K562 (cell line): ENCODE measurements around the gene MARCO. TPM values are rescaled to one million over a fixed set of nuclear protein-coding genes. Genes with fewer than 3 reads are reported as not detected.
A peak's percentile ranks its signal among the peaks of the same experiment; 100 is the strongest.

Source experiments
- ATAC-seq: fragments of 200-7000 bp; cut with Tn5 transposase; 3 replicates; pipeline ENCODE4 v1.9.1; 2020; ENCODE audit warnings: moderate library complexity
- BruUV-seq: library from RNA; stranded (reverse); fragments of 400-500 nt; replicated peaks from 2 replicates; lab custom pipeline; 2021; lab: Mats Ljungman, UMichigan
- CTCF ChIA-PET: fragments of 300-600 bp; formaldehyde crosslinking; extraction: SDS; loops from one replicate; lab custom pipeline; 2021; ENCODE audit warnings: low intra/inter-chr PET ratio; lab: Yijun Ruan, JAX
- POLR2A ChIA-PET: fragments of 300-600, 350-650 bp; sonication (Branson Sonifier 250); formaldehyde crosslinking; extraction: SDS; loops from one replicate; lab custom pipeline; 2021; ENCODE audit warnings: antibody characterized with exemption, inconsistent platforms; lab: Yijun Ruan, JAX
- DNase-seq, 4 experiments: peaks; one replicate each; pipeline versions ENCODE4 v3.0.0 to v3.0.0-alpha.2; 2011 to 2018; ENCODE audit warnings: low spot score in 3 of 4, mixed read lengths in 3 of 4; ENCODE audit errors: extremely low read depth in 1 of 4
- FAIRE-seq: peaks from 2 replicates; lab custom pipeline; 2011; peaks lifted over from hg19 to GRCh38; lab: Jason Lieb, UNC
- H2AFZ ChIP-seq: 2 replicates; pipeline ENCODE4 v1.6.0; 2011; ENCODE audit warnings: low read depth, low read length, control low read depth, inconsistent platforms
- H3K27ac ChIP-seq: fragments of 200-600 bp; 3 replicates; pipeline ENCODE4 v1.8.0; 2011; ENCODE audit warnings: low read depth, mild to moderate bottlenecking, control low read depth, inconsistent platforms, low read length, moderate library complexity, mixed read lengths; ENCODE audit errors: extremely low read depth
- H3K27me3 ChIP-seq, 2 experiments: fragments of 300-600 bp in 1 of 2; 2 replicates in 1 of 2; 3 replicates in 1 of 2; pipeline versions ENCODE4 v1.6.0 to v1.8.0; 2011; ENCODE audit warnings: inconsistent platforms in 2 of 2, low read length in 2 of 2, mild to moderate bottlenecking in 1 of 2, mixed read lengths in 1 of 2, moderate library complexity in 1 of 2; ENCODE audit not compliant: control insufficient read depth in 2 of 2, insufficient read depth in 2 of 2
- H3K36me3 ChIP-seq: fragments of 300-600 bp; 3 replicates; pipeline ENCODE4 v1.8.0; 2011; ENCODE audit warnings: mild to moderate bottlenecking, low read length, inconsistent platforms; ENCODE audit not compliant: control insufficient read depth, insufficient read depth
- H3K4me1 ChIP-seq, 2 experiments: fragments of 200-600 bp in 1 of 2; replicated peaks in 1 of 2; 2 replicates in 1 of 2; 3 replicates in 1 of 2; pipeline versions ENCODE4 v1.5.1 to v1.8.0; 2011; ENCODE audit warnings: inconsistent platforms in 2 of 2, low read length in 2 of 2, mild to moderate bottlenecking in 1 of 2, mixed read lengths in 1 of 2, moderate library complexity in 1 of 2; ENCODE audit not compliant: control insufficient read depth in 2 of 2, insufficient read depth in 2 of 2
- H3K4me2 ChIP-seq: 2 replicates; pipeline ENCODE4 v1.6.1; 2011; ENCODE audit warnings: low read length, control low read depth, inconsistent platforms, mixed read lengths; ENCODE audit not compliant: insufficient read depth
- H3K4me3 ChIP-seq: fragments of 200-600 bp; sonication (generic), shearing (Covaris generic); 2 replicates; pipeline ENCODE4 v1.5.1; 2016; ENCODE audit warnings: control low read depth, inconsistent platforms
- H3K79me2 ChIP-seq: fragments of 200-600 bp; 3 replicates; pipeline ENCODE4 v1.8.0; 2011; ENCODE audit warnings: low read length, inconsistent platforms; ENCODE audit not compliant: control insufficient read depth, insufficient read depth
- H3K9ac ChIP-seq, 2 experiments: 2 replicates each; pipeline versions ENCODE4 v1.6.0 to v1.6.1; 2011; ENCODE audit warnings: low read depth in 2 of 2, low read length in 2 of 2, control low read depth in 1 of 2, inconsistent platforms in 1 of 2, mild to moderate bottlenecking in 1 of 2, mixed read lengths in 1 of 2; ENCODE audit not compliant: insufficient read depth in 1 of 2
- H3K9me1 ChIP-seq: one replicate; pipeline ENCODE4 v1.6.0; 2011; ENCODE audit warnings: inconsistent platforms, mild to moderate bottlenecking, low read length, moderate library complexity; ENCODE audit not compliant: control insufficient read depth, insufficient read depth
- H3K9me3 ChIP-seq: replicated peaks from 2 replicates; pipeline ENCODE4 v1.5.1; 2011; ENCODE audit warnings: low read depth, low read length, inconsistent platforms; ENCODE audit not compliant: control insufficient read depth, insufficient read depth
- H4K20me1 ChIP-seq: replicated peaks from 2 replicates; pipeline ENCODE4 v1.6.1; 2011; ENCODE audit warnings: low read length, inconsistent platforms, mixed read lengths; ENCODE audit not compliant: control insufficient read depth, insufficient read depth
- CC2D1A ChIP-seq: fragments of 450-650 bp; IDR thresholded peaks from 2 replicates; pipeline ENCODE4 v1.6.1; 2017; ENCODE audit warnings: mild to moderate bottlenecking
- CEBPB ChIP-seq: fragments of 450-650 bp; IDR thresholded peaks from 2 replicates; pipeline ENCODE4 v1.6.1; 2016; ENCODE audit warnings: missing genetic modification characterization, missing compliant biosample characterization
- IFI16 ChIP-seq: fragments of 250-450 bp; sonication (Bioruptor Pico); IDR thresholded peaks from 2 replicates; pipeline ENCODE4 v2.1.2; 2022; ENCODE audit warnings: mild to moderate bottlenecking, inconsistent platforms
- LEF1 ChIP-seq: fragments of 450-650 bp; IDR thresholded peaks from 2 replicates; pipeline ENCODE4 v1.6.1; 2016; ENCODE audit warnings: mild to moderate bottlenecking
- ZBTB26 ChIP-seq: fragments of 450-650 bp; formaldehyde crosslinking; IDR thresholded peaks from 2 replicates; pipeline ENCODE4 v1.4.0; 2022; ENCODE audit warnings: missing genetic modification characterization
- ZBTB7A ChIP-seq: IDR thresholded peaks from 2 replicates; pipeline ENCODE4 v1.6.1; 2011; ENCODE audit warnings: low read depth, mild to moderate bottlenecking, low read length, moderate library complexity, borderline replicate concordance; ENCODE audit not compliant: control insufficient read depth
- ZNF175 ChIP-seq: fragments of 200-800 bp; sonication (Bioruptor generic); IDR thresholded peaks from 2 replicates; pipeline ENCODE4 v1.6.1; 2016; ENCODE audit warnings: low read depth, mild to moderate bottlenecking, missing genetic modification characterization, missing compliant biosample characterization
- ZNF79 ChIP-seq: fragments of 250-450 bp; sonication (Bioruptor Pico); IDR thresholded peaks from 2 replicates; pipeline ENCODE4 v1.4.0; 2020; ENCODE audit warnings: low read depth, mild to moderate bottlenecking, moderate library complexity
- WGBS: fragments of 100-300 bp; shearing (Covaris generic); methylation state at CpG from one replicate; pipeline ENCODE4 v1.1.6; 2016; ENCODE audit warnings: low coverage, mixed read lengths; ENCODE audit not compliant: insufficient coverage; ENCODE audit errors: missing lambda C conversion rate; 5-methylcytosine and 5-hydroxymethylcytosine counted together
- in situ Hi-C: fragments of 300-500 bp; cut with MboI; formaldehyde crosslinking; loops from 4 replicates; pipeline ENCODE4 v1.15.0; 2018; ENCODE audit warnings: inconsistent platforms, mixed read lengths
- intact Hi-C: fragments of 100-400 bp; cut with micrococcal nuclease; formaldehyde crosslinking; loops from 2 replicates; pipeline ENCODE4 v1.14.2; 2022
- polyA plus RNA-seq, 8 experiments: library from polyadenylated mRNA; depleted of rRNA in 4 of 8; stranded (reverse) in 5 of 8; unstranded in 3 of 8; fragments of >200 nt; fragmentation: Nextera tagmentation in 2 of 8; fragmentation: Illumina TruSeq in 1 of 8; extraction: Ambion mirVana in 2 of 8; extraction: Trizol in 1 of 8; gene quantifications; 2 replicates each; pipeline versions ENCODE4 v1.2.1 to v1.2.3, GENCODE V29; 2011 to 2014; ENCODE audit warnings: inconsistent platforms in 1 of 8, missing spikeins in 1 of 8
- total RNA-seq, 7 experiments: library from RNA; depleted of rRNA in 6 of 7; stranded (reverse); fragments of >200 nt in 6 of 7; fragmentation: Illumina TruSeq in 2 of 7; extraction: Trizol in 2 of 7; gene quantifications; 2 replicates each; pipeline versions ENCODE4 v1.2.1 to v1.2.3, GENCODE V29; 2011 to 2021; ENCODE audit warnings: low replicate concordance in 1 of 7
- TF ChIP-seq, protein P1 (sequence below): fragments of 250-450 bp; sonication (Bioruptor Pico); IDR thresholded peaks from 2 replicates; pipeline ENCODE4 v1.4.0; 2020; ENCODE audit warnings: mild to moderate bottlenecking

Gene MARCO
- total and polyA plus RNA-seq, 9 of the 15 experiments (the other 6 are each of a cell fraction or from before 2014, with no cell fraction given), result 0.31 TPM; not detected in 8

GRCh38 chr2:118971245-118972122 lies 29.5 kb downstream of the MARCO start (continued):
- TF ChIP-seq CC2D1A (no peak), ZNF175 (no peak), ZNF79 (CRISPR knock-in tag) (no peak), ZBTB7A (no peak), LEF1 (no peak), IFI16 (CRISPR knock-in tag) (no peak), ZBTB26 (CRISPR knock-in tag) (no peak)
- TF ChIP-seq, all 486 proteins: peak for 0

- Histone ChIP-seq H3K9me3 (no peaks in the 10 kb centered on the region), H3K4me1 (no peaks in the 10 kb centered on the region), H2AFZ (no peak overlapping the region), H3K27ac (no peak overlapping the region), H4K20me1 (no peaks in the 10 kb centered on the region; the same call in 1 of the 2 replicates), H3K9ac (no peak overlapping the region), H3K4me3 (no peak overlapping the region), H3K79me2 (no peaks in the 10 kb centered on the region), H3K9me1 (no peaks in the 10 kb centered on the region), H3K36me3 (no peaks in the 10 kb centered on the region), H3K4me2 (no peak overlapping the region), H3K27me3 (peaks cover 0 to 48% of the 10 kb centered on the region in 2 experiments; a peak in 2 of 5 replicates)
- in situ Hi-C loops (no loop called here), intact Hi-C loops (no loop called here)
- FAIRE-seq (no peak), DNase-seq (no peak), ATAC-seq (no peak)
- TF ChIP-seq CEBPB (tag), result peak; percentile 59
- TF ChIP-seq, protein P1, sequence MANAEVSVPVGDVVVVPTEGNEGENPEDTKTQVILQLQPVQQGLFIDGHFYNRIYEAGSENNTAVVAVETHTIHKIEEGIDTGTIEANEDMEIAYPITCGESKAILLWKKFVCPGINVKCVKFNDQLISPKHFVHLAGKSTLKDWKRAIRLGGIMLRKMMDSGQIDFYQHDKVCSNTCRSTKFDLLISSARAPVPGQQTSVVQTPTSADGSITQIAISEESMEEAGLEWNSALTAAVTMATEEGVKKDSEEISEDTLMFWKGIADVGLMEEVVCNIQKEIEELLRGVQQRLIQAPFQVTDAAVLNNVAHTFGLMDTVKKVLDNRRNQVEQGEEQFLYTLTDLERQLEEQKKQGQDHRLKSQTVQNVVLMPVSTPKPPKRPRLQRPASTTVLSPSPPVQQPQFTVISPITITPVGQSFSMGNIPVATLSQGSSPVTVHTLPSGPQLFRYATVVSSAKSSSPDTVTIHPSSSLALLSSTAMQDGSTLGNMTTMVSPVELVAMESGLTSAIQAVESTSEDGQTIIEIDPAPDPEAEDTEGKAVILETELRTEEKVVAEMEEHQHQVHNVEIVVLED (CRISPR knock-in tag), result no peak
- ChIA-PET POLR2A (interaction anchor here (0.7 kb wide), 1 partner anchor 99 kb away, joined by 3 read pairs; no protein-coding TSS in a partner anchor), CTCF (no interaction called here)
- WGBS, result 0% methylated on average over 4 of the region's 4 CpGs
- BruUV-seq, result no TSS peak
Observed at GRCh38 chr2:118973542-118973951, 31.6 kb downstream of the MARCO start.
